ENCODE measurements around the gene MID2.

The MID2 gene

GRCh38 chrX:107894038-107894437, 68.4 kb downstream of the MID2 start:
- TF ChIP-seq, protein P1, sequence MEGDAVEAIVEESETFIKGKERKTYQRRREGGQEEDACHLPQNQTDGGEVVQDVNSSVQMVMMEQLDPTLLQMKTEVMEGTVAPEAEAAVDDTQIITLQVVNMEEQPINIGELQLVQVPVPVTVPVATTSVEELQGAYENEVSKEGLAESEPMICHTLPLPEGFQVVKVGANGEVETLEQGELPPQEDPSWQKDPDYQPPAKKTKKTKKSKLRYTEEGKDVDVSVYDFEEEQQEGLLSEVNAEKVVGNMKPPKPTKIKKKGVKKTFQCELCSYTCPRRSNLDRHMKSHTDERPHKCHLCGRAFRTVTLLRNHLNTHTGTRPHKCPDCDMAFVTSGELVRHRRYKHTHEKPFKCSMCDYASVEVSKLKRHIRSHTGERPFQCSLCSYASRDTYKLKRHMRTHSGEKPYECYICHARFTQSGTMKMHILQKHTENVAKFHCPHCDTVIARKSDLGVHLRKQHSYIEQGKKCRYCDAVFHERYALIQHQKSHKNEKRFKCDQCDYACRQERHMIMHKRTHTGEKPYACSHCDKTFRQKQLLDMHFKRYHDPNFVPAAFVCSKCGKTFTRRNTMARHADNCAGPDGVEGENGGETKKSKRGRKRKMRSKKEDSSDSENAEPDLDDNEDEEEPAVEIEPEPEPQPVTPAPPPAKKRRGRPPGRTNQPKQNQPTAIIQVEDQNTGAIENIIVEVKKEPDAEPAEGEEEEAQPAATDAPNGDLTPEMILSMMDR (IDR thresholded peaks at IDR 0.05; ENCODE audit: low read depth, low read length): peak; percentile 33
- no peak overlapping the region for H3K4me3 ChIP-seq (replicated peaks in 1 of 2; ENCODE audit: low read depth in 2 of 2, low read length in 2 of 2)
- DNase-seq (ENCODE audit: low read depth in 2 of 2): peak; percentile 55 to 68

DNA sequence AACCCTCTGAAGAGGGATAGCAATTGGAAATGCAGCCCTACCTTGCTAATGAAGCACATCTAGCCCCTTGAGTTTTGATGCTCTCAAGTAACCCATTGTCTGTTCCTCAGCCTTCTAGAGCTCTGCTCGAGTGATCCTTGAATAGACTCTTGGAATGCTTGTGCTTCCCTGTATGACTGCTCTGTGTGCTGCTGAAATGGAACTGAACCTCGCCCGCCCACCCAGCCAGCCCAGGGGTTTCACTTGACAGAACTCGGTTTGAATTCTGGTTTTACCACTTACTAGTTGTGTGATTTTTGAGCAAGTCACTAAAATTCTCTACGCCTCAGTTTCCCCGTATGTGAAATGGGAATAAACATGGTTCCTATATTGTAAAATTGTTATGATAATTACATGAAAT, 77.1 kb downstream of the MID2 start:
- TF ChIP-seq, protein P1 (IDR thresholded peaks at IDR 0.05; ENCODE audit: low read depth, low read length): no peak
- DNase-seq (ENCODE audit: low read depth in 2 of 2): no peak

GRCh38 chrX:107905366-107905765, 79.7 kb downstream of the MID2 start:
- H3K4me3 ChIP-seq (replicated peaks in 1 of 2; ENCODE audit: low read depth in 2 of 2, low read length in 2 of 2): no peak overlapping the region
- TF ChIP-seq, protein P1 (IDR thresholded peaks at IDR 0.05; ENCODE audit: low read depth, low read length): no peak
- no peak for DNase-seq (ENCODE audit: low read depth in 2 of 2)

More for the DNA sequence above, 77.1 kb downstream of the MID2 start:
- H3K4me3 ChIP-seq (replicated peaks in 1 of 2; ENCODE audit: low read depth in 2 of 2, low read length in 2 of 2): no peak overlapping the region

GRCh38 chrX:107924136-107924746, 98.6 kb downstream of the MID2 start:
- H3K4me3 ChIP-seq (replicated peaks in 1 of 2; ENCODE audit: low read depth in 2 of 2, low read length in 2 of 2): no peak overlapping the region
- DNase-seq (ENCODE audit: low read depth in 2 of 2): no peak
- TF ChIP-seq, protein P1 (IDR thresholded peaks at IDR 0.05; ENCODE audit: low read depth, low read length): no peak

DNA sequence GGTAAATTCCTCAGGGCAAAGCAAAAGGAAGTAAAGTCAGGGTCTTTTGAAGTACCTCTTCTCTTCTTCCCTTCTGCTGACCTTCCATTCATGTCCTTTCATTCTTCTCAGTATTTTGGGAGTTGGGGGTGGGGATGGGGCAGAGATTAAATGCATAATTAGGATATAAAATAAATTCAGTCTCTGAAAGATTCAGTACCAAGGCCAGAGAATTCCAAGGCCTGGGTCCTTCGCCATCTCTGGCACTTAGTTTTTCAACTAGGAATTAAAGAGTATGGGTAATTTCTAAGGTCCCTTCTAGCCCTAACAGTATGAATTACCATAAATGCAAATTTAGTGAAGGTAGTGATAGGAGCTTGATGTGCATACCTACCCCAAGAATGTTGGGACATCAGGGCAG, 108.6 kb downstream of the MID2 start:
- DNase-seq (ENCODE audit: low read depth in 2 of 2): no peak
- TF ChIP-seq, protein P1 (IDR thresholded peaks at IDR 0.05; ENCODE audit: low read depth, low read length): no peak
- no peak overlapping the region for H3K4me3 ChIP-seq (replicated peaks in 1 of 2; ENCODE audit: low read depth in 2 of 2, low read length in 2 of 2)

DNA sequence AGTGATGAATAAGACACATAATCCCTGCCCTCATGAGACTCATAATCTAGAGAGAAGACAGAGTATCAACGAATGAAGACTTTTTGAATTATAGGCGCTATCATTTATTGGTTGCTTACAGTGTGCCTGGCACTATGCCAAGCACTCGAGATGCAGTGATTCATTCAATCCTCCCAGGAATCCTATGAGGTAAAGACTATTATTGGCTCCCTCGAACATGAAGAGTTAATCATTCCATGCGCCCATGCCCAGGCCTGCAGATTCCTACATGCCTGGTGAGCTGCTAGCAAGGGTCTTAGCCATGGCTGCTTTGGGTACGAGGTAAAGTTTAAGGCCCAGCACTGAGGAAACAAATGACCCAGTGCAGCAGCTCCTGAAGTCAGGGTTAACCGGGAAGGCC, 109.5 kb downstream of the MID2 start:
- peak overlapping the region in 1 of 2 donors; percentile 53 for H3K4me3 ChIP-seq (replicated peaks in 1 of 2; ENCODE audit: low read depth in 2 of 2, low read length in 2 of 2)
- DNase-seq (ENCODE audit: low read depth in 2 of 2): peak; percentile 23 to 61
- TF ChIP-seq, protein P1 (IDR thresholded peaks at IDR 0.05; ENCODE audit: low read depth, low read length): no peak

All from cardiac fibroblast (primary cell).